Esophagus muscularis mucosa (tissue), 3 donors: Measurements from ENCODE around the gene MYBPC2.

Experiments
- CTCF ChIP-seq, 3 experiments: fragments of 200-600 bp in 2 of 3; fragments of 450-650 bp in 1 of 3; sonication (generic) in 2 of 3; IDR thresholded peaks; one replicate each; pipeline ENCODE4 v1.5.1; 2017 to 2019; ENCODE audit warnings: antibody characterized with exemption in 3 of 3, mild to moderate bottlenecking in 2 of 3, moderate library complexity in 1 of 3
- POLR2A ChIP-seq: fragments of 450-650 bp; IDR thresholded peaks from one replicate; pipeline ENCODE4 v1.6.1; 2017; ENCODE audit warnings: antibody characterized with exemption, moderate library complexity, mild to moderate bottlenecking, low read depth
- POLR2AphosphoS5 ChIP-seq, 2 donors: sonication (generic); formaldehyde crosslinking; IDR thresholded peaks; one replicate each; pipeline ENCODE4 v1.6.1; 2017; ENCODE audit warnings: antibody characterized with exemption in 2 of 2

- no peak for TF ChIP-seq CTCF (IDR thresholded peaks at IDR 0.05)
- no peak for TF ChIP-seq POLR2A
- no peak for TF ChIP-seq POLR2AphosphoS5 (IDR thresholded peaks at IDR 0.05)
Observed at GRCh38 chr19:50415661-50416033, 17.0 kb upstream of the MYBPC2 start.
